Purkinje cell (primary cell): Measurements from ENCODE around the gene CCDC63. TPM values are rescaled to one million over a fixed set of nuclear protein-coding genes. Genes with fewer than 3 reads are reported as not detected.

Experiments
- polyA plus RNA-seq: library from polyadenylated mRNA; unstranded; fragments of >200 nt; fragmentation: Nextera tagmentation; gene quantifications from 2 replicates; pipeline ENCODE4 v1.2.1, GENCODE V29; 2014

CCDC63 gene
- not detected in 2 replicates for polyA plus RNA-seq

DNA sequence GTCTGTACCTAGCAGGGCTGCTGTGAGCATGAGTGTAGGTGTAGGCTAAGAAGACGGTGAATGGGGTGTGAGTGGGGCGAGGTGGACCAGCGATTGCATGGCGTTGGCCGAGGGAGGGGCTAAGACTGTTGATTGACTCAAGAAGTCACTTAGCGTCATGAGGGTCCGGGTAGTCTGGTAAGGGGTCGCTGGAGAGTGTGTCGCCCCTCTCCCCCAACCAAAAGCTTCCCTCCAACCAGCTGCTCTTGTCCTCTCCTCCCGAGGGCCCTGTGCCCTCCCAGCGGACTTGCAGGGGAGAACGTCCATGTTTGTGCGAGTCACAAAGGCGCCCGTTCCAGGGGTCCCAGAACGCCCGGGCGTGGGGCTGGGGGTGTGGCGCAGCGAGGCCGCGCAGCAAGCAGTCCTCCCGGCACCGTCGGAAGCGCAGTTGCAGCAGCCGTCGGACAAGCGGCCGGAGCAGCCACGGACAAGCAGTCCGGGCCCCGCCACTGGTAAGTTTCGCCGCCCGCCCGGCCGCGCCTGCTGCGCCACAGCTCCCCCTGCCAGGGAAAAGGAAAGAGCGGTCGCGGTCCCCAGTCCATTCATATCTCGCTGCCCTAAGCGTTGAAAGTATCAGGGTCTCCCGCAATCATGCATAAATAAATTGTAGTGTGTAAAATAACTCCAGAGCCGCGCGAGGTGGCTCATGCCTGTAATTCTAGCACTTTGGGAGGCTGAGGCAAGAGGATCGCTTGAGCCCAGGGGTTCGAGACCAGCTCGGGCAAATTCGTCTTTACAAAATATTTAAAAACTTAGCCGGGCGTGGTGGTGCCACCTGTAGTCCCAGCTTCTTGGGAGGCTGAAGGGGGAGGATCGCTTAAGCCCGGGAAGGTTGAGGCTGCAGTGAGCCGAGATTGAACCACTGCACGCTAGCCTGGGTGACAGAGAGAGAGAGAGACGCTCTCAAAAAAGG lies at the start of gene CCDC63:
TSS of gene CCDC63 (plus strand) at position 373 of the 952 bp plus-strand sequence. CDS start 5,968 bp downstream, outside the sequence.

DNA sequence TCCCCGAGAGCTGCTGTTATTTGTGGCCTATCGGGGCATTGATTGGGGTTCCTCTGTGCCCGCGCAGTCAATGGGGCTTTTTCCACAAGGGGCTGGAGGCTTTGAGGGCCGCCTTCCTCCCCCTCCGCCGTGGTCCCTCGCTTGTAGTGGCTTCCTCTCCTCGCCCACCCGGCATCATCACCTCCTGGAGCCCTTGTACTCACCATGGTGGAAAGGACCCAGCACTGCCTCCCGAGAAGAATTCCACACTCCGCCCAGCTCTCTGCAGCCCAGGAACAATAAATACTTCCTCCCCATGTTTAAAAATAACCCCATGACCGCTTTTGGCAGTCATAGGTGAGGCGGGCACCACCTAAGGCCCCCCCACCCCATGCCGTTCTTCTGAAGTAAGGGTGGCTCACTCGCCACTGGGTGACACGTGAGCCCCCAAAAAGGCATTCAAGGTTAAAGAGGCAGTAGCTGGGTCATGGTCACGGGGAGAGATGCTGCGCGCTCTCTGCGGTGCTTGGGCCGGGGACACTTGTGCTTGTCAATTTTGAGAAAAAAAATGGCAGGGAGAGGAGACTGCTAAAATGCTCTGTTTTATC lies 73.6 kb downstream of the CCDC63 start, which contains the start of gene MYL2:
TSS of gene MYL2 (minus strand) at position 256 of the 587 bp plus-strand sequence. CDS start at position 206, 50 bp downstream.

Other genes starting within 250 kb of the CCDC63 start
- gene TCTN1, start 232.9 kb upstream of the CCDC63 start, polyA plus RNA-seq, result 12.0 and 13.8 TPM in 2 replicates
- 0.50 and 1.2 TPM in 2 replicates for gene HVCN1, start 157.9 kb upstream of the CCDC63 start, polyA plus RNA-seq
- 43.1 and 59.7 TPM in 2 replicates for gene PPP1CC, start 104.1 kb upstream of the CCDC63 start, polyA plus RNA-seq
- gene MYL2, start 73.6 kb downstream of the CCDC63 start, polyA plus RNA-seq, result not detected in 2 replicates
- 7.3 and 8.3 TPM in 2 replicates for gene CUX2, start 187.2 kb downstream of the CCDC63 start, polyA plus RNA-seq